Central memory CD8-positive, alpha-beta T cell (primary cell): ENCODE data around the gene NLGN1.

ENCODE experiments used
- ATAC-seq: fragments of 150-1000 bp; cut with Tn5 transposase; replicated peaks from 2 replicates; pipeline ENCODE4 v1.10.0; 2022; ENCODE audit warnings: mild to moderate bottlenecking, moderate FRiP score, moderate number of reproducible peaks; ENCODE audit not compliant: poor library complexity, severe bottlenecking; ENCODE audit errors: extremely low read depth
- DNase-seq, 2 donors: peaks; one replicate each; pipeline ENCODE4 v3.0.0; 2021; ENCODE audit warnings: low spot score in 2 of 2
- H3K27ac Mint-ChIP-seq: one replicate; pipeline ENCODE4 v1.8.0; 2022; ENCODE audit warnings: low read depth, mild to moderate bottlenecking, moderate library complexity, mixed read lengths
- H3K27me3 Mint-ChIP-seq: one replicate; pipeline ENCODE4 v1.8.0; 2022; ENCODE audit warnings: mixed read lengths
- H3K36me3 Mint-ChIP-seq: one replicate; pipeline ENCODE4 v1.8.0; 2022; ENCODE audit warnings: mild to moderate bottlenecking, moderate library complexity, mixed read lengths; ENCODE audit not compliant: insufficient read depth
- H3K4me1 Mint-ChIP-seq: one replicate; pipeline ENCODE4 v1.8.0; 2022; ENCODE audit warnings: mixed read lengths
- H3K4me3 Mint-ChIP-seq: one replicate; pipeline ENCODE4 v1.8.0; 2022; ENCODE audit warnings: mild to moderate bottlenecking, moderate library complexity, mixed read lengths
- H3K9me3 Mint-ChIP-seq: one replicate; pipeline ENCODE4 v1.8.0; 2022; ENCODE audit warnings: mixed read lengths

Gene NLGN1

DNA sequence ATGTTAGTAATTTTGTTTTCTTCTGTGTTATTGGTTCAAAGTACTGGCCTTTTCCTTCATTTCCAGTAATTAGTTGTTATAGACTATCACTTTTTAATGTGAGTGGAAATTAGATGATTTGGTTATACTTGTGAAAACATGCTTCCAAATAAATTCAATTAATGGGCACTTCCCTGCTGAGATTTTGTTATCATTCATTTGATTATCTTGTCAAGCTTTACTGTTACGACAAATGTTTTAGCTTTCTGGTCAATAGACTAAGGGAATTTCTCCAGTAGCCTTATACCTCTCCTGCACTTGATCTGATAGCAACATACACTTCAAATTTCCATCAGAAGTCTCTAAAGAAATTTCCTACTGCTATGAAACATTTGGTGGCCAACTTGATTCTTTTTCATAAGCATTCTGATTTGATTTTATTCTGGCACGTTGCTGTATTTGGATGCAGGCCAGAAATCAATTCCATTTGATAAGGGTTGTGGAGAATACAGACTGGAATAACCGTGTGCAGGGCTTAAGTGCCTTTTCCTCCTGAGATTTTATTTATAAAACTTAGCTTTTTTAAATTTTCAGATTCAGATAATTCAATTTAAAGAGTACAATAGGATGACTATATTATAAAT, 887.8 kb downstream of the NLGN1 start:
- H3K9me3 Mint-ChIP-seq: no peaks in the 10 kb centered on the region
- ATAC-seq (no peak), DNase-seq (no peak)
- no peaks in the 10 kb centered on the region for H3K27me3 Mint-ChIP-seq
- no peak overlapping the region for H3K4me3 Mint-ChIP-seq
- no peak overlapping the region for H3K27ac Mint-ChIP-seq
- H3K36me3 Mint-ChIP-seq: no peaks in the 10 kb centered on the region
- no peaks in the 10 kb centered on the region for H3K4me1 Mint-ChIP-seq

DNA sequence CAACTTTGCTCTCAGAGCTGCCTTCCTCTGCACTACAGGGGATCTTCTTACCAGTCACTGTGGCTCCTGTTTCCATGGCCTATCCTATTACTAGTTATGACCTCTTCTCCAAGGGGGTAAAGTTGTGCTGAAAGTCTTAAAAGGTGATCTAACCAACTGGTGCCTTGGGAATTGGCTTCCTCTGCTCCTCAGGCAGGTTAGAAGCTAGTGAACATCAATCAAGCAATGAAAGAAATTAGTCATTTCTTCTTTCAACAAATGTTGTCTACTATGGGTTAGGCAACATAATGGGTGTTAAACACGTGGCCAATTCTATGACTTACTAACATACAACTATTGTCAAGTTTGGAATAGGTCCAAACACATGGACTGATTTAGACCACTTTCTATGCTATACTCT, 890.2 kb downstream of the NLGN1 start:
- peaks cover 2% of the 10 kb centered on the region for H3K36me3 Mint-ChIP-seq
- no peaks in the 10 kb centered on the region for H3K4me1 Mint-ChIP-seq
- no peak overlapping the region for H3K27ac Mint-ChIP-seq
- ATAC-seq (no peak), DNase-seq (no peak)
- H3K27me3 Mint-ChIP-seq: no peaks in the 10 kb centered on the region
- H3K4me3 Mint-ChIP-seq: no peak overlapping the region
- no peaks in the 10 kb centered on the region for H3K9me3 Mint-ChIP-seq

DNA sequence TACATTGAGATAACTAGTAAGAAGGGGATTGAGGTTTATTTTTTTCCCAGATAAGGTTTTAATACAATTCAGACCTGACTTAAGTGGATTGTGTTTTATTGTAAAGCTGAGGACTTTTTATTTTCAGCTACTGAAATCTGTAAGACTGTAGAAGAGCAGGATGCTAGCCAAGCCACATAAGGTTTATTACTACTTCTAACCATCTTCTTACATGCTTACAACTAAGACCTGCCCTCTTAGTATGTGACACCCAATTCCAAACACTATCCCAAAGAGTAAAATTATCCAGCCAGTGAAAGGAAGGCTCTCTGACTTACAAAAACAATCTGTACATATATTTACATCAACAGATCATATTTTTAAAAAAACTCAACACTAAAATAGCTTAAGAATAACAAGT, 897.1 kb downstream of the NLGN1 start:
- Mint-ChIP-seq H3K27me3 (no peaks in the 10 kb centered on the region), H3K4me3 (no peak overlapping the region), H3K9me3 (peaks cover 23% of the 10 kb centered on the region), H3K36me3 (peaks cover 2% of the 10 kb centered on the region), H3K4me1 (no peaks in the 10 kb centered on the region), H3K27ac (no peak overlapping the region)
- ATAC-seq (no peak), DNase-seq (no peak)

DNA sequence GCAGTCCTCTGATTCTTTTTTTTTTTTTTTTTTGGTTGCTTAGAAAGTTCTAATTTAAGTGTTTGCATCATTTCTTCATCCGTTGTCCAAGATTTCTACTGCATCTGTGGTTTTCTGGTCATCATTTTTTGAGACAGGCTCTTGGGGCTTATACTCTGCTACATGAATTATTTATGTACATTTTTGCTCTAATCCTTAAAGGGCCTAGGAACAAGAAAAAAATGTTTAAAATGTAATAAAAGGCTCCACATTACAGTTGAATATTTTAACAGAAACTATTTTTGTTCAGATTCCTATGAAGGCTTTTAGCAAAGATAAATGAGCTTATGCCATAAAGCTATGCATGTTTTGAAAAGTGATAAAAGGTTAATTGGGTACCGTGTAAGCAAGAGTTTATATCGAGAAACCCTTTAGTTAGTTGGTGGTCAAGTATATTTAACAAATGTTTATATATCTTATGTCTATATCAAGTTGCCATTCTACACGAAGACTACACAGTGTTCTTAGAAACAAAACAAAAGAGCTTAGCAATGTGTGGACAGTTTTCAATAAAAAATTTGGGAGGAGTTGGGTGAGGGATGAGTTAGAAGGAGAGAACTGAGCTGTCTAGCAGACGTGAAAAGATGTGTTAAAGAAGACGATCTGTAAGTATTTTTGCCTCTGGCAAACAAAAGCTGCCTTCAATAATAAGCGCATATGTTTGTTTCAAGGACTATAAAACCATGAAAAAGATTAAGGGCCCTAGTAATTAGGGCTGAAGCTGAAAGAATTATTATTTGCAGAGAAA, 898.0 kb downstream of the NLGN1 start:
- DNase-seq (no peak), ATAC-seq (no peak)
- Mint-ChIP-seq H3K27me3 (no peaks in the 10 kb centered on the region), H3K4me1 (no peaks in the 10 kb centered on the region), H3K4me3 (no peak overlapping the region), H3K9me3 (peaks cover 31% of the 10 kb centered on the region), H3K36me3 (peaks cover 2% of the 10 kb centered on the region), H3K27ac (no peak overlapping the region)

DNA sequence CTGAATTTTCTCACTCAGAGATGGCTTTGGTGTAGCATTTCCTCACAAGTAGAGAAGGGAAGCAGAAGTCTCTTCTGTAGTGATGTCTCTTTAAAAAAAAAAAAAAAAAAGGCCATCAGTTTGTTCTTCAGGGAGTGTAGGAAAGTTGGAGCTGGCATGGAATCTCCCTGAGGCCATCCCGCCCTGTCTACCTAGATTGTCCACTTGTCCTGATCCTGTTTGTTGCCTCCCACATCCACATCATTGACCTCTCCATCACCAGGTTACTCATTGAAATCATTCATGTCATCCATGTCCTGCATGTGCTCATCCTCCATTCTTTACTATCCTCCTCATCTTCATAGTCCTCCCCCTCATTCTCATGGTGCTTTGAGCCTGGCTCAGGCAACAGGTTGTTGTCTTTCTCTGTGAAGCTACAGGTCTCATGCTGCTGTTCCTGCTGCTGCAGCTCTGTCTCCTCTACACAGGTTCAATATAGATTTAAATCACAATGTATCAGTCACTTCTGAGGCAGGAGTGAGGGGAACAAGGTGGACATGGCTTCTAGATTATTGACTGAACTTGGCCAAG, 905.3 kb downstream of the NLGN1 start:
- no peak for DNase-seq
- peaks cover 30% of the 10 kb centered on the region for H3K9me3 Mint-ChIP-seq
- H3K4me3 Mint-ChIP-seq: no peak overlapping the region
- no peak overlapping the region for H3K27ac Mint-ChIP-seq
- no peaks in the 10 kb centered on the region for H3K27me3 Mint-ChIP-seq
- no peaks in the 10 kb centered on the region for H3K36me3 Mint-ChIP-seq
- ATAC-seq: no peak
- no peaks in the 10 kb centered on the region for H3K4me1 Mint-ChIP-seq

DNA sequence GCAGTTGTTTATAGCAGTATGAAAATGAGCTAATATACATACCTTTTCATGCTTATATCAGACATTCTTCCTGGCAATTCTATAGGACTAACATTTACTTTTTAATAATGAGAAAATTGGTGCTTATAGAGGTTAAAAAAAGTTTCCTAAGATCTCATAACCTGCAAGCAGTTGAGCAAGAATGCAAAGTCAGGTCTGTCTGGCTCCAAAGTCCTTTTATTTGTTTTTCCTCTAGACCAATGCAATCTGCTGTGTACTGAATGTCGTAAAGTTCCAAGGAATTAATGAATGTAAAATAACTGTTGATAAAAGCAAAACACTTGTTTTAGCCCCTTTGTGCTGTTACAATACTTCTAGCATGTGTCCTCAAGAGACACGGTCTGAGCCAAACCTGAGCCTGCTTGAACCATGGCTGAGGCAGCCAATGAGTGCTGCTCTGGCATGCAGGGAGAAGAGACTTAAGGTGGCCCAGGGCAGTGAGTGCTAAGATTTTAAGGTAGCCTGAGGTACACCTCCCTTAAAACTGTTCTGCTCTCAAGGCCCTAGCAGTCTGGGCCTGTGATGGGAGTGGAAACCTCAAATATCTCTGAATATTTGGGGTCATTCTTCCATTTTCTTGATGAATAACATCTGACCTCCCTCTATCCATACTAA, 906.5 kb downstream of the NLGN1 start:
- Mint-ChIP-seq H3K4me3 (no peak overlapping the region), H3K27ac (no peak overlapping the region), H3K4me1 (no peaks in the 10 kb centered on the region), H3K36me3 (no peaks in the 10 kb centered on the region), H3K27me3 (no peaks in the 10 kb centered on the region), H3K9me3 (peaks cover 29% of the 10 kb centered on the region)
- ATAC-seq (no peak), DNase-seq (no peak)

DNA sequence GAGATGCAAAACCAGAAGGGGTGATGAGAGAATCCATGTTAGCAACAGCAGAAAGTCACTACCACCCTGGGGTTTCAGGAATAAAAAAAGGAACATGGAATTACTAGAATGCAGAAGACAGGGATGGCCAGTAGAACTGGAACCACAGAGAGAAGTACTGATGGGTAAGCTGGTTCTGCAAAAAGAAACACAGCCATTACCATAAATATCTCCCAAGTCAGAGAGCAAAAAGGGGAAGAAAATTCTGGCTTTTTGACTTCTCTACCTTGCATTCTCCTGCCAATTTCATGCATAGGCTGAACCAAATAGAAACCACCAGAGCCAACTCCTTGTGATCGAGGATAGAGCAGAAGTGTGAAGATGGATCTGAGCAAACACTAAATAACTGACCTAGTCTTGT, 911.2 kb downstream of the NLGN1 start:
- H3K27ac Mint-ChIP-seq: no peak overlapping the region
- H3K4me1 Mint-ChIP-seq: no peaks in the 10 kb centered on the region
- DNase-seq (no peak), ATAC-seq (no peak)
- H3K36me3 Mint-ChIP-seq: no peaks in the 10 kb centered on the region
- H3K27me3 Mint-ChIP-seq: no peaks in the 10 kb centered on the region
- no peak overlapping the region for H3K4me3 Mint-ChIP-seq
- H3K9me3 Mint-ChIP-seq: peaks cover 17% of the 10 kb centered on the region

DNA sequence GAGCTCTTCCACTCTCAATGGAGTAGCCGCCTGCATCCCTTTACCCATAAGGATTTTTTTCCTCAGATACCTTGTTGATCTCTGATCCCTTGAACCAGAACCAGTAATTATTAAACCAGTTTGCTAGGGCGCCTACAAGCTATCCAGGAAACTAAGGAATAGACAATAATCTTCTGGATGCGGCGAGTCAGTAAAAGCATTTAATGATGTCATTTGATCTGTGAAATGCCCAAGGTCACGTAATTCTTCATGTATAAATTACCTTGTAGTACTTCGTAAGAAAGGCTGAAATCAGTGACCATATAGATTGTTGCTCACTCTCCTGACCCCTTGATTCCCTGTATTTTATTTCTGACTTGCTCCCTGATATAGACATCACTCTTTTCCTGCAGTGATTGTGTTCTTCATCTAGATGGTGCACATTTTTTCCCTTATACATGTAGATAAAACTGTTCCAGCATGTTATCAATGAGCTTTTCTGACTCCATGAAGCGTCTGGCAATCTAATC, 913.0 kb downstream of the NLGN1 start:
- Mint-ChIP-seq H3K27me3 (no peaks in the 10 kb centered on the region), H3K4me3 (no peak overlapping the region), H3K4me1 (no peaks in the 10 kb centered on the region), H3K36me3 (no peaks in the 10 kb centered on the region), H3K9me3 (peaks cover 11% of the 10 kb centered on the region), H3K27ac (no peak overlapping the region)
- DNase-seq (no peak), ATAC-seq (no peak)

DNA sequence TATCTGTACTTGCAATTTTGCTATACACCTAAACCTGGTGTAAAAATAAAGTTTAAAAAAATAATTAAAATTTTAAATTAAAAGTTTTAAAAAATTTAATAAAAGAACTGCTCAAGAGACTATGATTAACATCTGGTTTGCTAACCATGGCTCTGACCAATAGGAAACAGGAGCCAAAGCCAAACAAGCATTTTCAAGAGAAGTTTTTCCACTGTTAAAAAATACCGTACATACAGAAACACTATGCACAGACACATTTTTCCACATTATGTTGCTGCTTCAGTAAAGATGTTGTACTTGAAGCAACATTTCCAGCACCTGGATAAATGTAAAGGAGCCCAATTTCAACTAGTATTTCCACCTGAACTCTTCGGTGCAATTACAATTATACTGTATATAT, 917.7 kb downstream of the NLGN1 start:
- no peak overlapping the region for H3K27ac Mint-ChIP-seq
- H3K36me3 Mint-ChIP-seq: no peaks in the 10 kb centered on the region

DNA sequence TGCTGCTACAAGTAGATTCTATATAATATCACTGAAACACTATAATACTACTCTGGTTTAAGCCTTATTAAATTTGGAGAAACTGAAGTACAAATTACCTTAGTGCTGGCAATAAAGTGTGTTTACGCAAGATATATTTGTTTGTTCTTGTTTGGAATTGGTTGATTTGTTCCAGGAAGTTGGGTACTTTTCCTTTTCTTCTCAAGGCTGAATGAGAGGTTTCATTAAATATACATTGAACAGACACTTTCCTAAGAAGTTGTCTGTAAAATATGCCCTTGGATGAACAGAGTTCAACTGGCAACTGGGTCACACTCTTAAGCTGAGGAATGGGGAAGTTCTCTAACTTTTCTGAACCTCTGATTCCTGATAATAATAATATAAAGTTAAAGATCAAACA, 919.5 kb downstream of the NLGN1 start:
- no peak for DNase-seq
- no peaks in the 10 kb centered on the region for H3K27me3 Mint-ChIP-seq
- H3K4me3 Mint-ChIP-seq: no peak overlapping the region
- H3K9me3 Mint-ChIP-seq: peaks cover 16% of the 10 kb centered on the region
- no peaks in the 10 kb centered on the region for H3K36me3 Mint-ChIP-seq
- no peak overlapping the region for H3K27ac Mint-ChIP-seq
- no peaks in the 10 kb centered on the region for H3K4me1 Mint-ChIP-seq
- no peak for ATAC-seq

More for the DNA sequence above, 917.7 kb downstream of the NLGN1 start:
- DNase-seq: no peak
- ATAC-seq: no peak
- H3K9me3 Mint-ChIP-seq: peaks cover 15% of the 10 kb centered on the region
- H3K4me1 Mint-ChIP-seq: no peaks in the 10 kb centered on the region
- no peak overlapping the region for H3K4me3 Mint-ChIP-seq
- no peaks in the 10 kb centered on the region for H3K27me3 Mint-ChIP-seq

DNA sequence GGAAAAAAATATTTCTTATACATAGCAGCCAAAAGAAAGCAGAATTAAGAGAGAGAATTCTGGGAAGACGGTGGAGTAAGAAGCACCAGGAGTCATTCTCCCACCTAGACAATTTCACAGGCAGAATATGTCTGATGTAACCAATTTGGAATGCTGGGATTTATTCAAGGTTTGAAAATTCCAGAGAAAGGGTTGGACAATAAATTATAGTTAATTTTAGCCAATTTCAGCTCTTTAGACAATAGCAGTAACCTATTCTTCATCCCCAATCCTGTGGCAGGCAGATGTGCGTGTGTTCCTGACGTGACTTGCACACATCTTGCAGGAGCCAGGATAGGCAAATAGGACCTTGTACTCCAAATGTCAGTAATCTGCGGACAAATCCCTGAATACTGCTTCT, 920.6 kb downstream of the NLGN1 start:
- no peak overlapping the region for H3K4me3 Mint-ChIP-seq
- H3K9me3 Mint-ChIP-seq: peaks cover 22% of the 10 kb centered on the region
- ATAC-seq (no peak), DNase-seq (no peak)
- H3K27ac Mint-ChIP-seq: no peak overlapping the region
- no peaks in the 10 kb centered on the region for H3K27me3 Mint-ChIP-seq
- H3K4me1 Mint-ChIP-seq: no peaks in the 10 kb centered on the region
- no peaks in the 10 kb centered on the region for H3K36me3 Mint-ChIP-seq

DNA sequence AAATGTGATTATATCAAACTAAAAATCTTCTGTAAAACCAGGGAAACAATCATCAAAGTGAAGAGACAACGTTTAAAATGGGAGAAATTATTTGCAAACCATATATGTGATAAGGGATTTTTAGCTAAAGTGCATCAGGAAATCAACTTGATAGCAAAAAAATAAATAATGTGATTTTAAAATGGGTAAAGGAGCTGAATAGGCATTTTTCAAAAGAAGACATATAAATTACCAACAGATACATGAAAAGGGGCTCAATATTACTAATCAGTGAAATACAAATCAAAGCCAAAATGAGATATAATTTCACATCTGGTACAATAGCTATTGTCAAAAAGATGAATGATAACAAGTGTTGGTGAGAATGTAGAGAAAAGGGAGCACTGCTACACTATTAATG, 924.0 kb downstream of the NLGN1 start:
- H3K27ac Mint-ChIP-seq: no peak overlapping the region
- ATAC-seq: no peak

More for the DNA sequence above, 924.0 kb downstream of the NLGN1 start:
- peaks cover 22% of the 10 kb centered on the region for H3K9me3 Mint-ChIP-seq
- no peaks in the 10 kb centered on the region for H3K4me1 Mint-ChIP-seq
- no peak overlapping the region for H3K4me3 Mint-ChIP-seq
- H3K36me3 Mint-ChIP-seq: no peaks in the 10 kb centered on the region
- no peak for DNase-seq
- no peaks in the 10 kb centered on the region for H3K27me3 Mint-ChIP-seq
